NCI-H2227 (cell line): ENCODE results near the gene ARSK.

ENCODE experiments used
- DNase-seq: peaks from one replicate; lab custom pipeline; 2025; ENCODE audit not compliant: unreplicated experiment; lab: John Stamatoyannopoulos, UW

The ARSK gene, protein sequence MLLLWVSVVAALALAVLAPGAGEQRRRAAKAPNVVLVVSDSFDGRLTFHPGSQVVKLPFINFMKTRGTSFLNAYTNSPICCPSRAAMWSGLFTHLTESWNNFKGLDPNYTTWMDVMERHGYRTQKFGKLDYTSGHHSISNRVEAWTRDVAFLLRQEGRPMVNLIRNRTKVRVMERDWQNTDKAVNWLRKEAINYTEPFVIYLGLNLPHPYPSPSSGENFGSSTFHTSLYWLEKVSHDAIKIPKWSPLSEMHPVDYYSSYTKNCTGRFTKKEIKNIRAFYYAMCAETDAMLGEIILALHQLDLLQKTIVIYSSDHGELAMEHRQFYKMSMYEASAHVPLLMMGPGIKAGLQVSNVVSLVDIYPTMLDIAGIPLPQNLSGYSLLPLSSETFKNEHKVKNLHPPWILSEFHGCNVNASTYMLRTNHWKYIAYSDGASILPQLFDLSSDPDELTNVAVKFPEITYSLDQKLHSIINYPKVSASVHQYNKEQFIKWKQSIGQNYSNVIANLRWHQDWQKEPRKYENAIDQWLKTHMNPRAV

GRCh38 chr5:95554647-95555548, at the start of gene ARSK, which contains the start of gene SKIC3:
ARSK (plus strand) TSS chr5:95555101; CDS start chr5:95555279, 178 bp downstream.
SKIC3 (minus strand) TSS chr5:95554977; CDS start chr5:95547150, 7,827 bp downstream.
- peak; percentile 97 for DNase-seq

GRCh38 chr5:95508550-95508949, 46.4 kb upstream of the ARSK start:
- DNase-seq = no peak

DNA sequence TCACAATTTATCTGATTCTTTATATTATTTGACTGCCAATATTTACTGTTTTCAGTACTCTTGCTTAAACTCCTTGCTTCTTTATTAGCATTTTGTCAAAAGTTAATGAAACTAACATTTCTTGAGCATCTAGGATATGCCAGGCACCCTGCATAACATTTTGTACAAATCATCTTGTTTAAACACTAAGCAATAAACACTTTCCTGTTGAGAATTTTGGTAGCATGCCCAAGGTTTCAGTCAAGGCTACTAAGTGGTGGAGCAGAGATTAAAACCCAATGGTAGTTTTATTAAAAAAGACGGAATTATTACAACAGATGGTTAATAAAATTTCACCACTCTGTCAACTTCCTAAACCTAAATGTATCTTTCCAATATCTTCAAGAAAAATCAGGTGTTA, 43.3 kb upstream of the ARSK start:
- no peak for DNase-seq

DNA sequence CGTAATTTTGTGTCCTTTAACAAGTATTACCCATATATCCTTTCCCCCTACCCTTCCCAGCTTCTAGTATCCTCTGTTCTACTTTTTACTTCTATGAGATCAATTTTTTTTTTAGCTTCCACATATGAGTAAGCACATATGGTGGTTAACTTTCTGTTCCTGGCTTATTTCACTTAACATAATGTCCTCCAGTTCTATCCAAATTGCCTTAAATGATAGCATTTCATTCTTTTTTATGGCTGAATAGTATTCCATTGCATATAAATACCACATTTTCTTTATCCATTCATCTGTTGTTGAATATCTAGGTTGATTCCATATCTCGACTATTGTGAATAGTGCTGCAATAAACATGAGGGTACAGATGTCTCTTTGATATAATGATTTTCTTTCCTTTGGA, 36.5 kb upstream of the ARSK start:
- DNase-seq = no peak

DNA sequence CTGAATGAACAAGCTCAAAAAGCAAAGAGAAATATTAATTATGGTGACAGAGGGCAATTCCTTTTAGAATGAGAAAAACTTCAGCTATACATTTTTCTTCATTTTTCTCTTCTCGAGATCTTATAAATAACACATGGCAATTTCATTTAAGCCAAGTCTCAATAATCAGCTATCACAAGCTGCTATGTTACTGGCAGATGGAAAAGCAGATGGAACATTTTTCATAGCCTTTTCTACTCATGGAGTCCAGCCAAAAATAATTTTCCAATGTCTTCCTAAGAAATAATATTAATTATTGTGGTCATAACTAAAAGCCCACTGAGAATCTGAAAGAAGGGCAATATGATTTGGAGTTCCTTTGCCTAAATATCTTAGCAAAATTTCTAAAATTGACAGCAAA, 35.8 kb upstream of the ARSK start:
- DNase-seq = no peak

DNA sequence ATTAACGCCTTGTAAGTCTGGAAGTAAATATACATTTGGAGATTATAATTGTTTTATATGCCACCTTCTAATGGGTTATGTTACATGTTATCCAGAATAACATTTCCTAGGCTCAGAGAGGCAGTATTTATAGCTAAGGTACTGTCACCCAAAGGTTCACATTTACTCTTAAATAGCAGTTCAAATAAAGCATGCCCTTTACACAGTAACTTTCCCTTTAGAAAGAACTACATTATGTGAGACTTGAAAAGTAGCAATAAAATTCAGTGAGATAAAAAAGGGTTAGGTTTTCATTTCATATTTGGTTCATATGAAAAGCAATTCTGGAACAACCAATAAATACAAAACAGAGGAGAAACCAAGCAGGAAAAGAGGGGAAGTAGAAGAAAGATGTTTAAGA, 35.2 kb upstream of the ARSK start:
- DNase-seq = no peak

DNA sequence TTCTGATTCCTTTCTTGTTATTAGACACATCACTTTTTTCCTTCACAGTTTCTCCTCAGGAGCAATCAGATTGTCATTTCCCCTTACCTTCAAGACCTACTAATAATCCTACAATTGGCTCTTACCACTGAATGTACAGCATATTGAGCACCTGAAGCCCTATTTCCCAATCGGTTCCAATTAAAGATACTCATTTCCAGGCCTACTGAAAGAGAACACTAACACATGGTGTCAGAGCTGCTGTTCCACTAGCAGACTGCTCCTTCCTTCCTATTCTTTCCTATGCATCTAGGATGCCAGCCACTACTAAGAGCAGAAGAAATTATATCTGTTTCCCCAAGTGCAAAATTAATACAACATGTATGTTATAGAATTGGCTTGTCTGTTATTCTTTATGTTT, 34.7 kb upstream of the ARSK start:
- DNase-seq = no peak

- DNase-seq = no peak
Observed at GRCh38 chr5:95524423-95524822, 30.5 kb upstream of the ARSK start.

GRCh38 chr5:95526871-95527270, 28.0 kb upstream of the ARSK start:
- DNase-seq = no peak

DNA sequence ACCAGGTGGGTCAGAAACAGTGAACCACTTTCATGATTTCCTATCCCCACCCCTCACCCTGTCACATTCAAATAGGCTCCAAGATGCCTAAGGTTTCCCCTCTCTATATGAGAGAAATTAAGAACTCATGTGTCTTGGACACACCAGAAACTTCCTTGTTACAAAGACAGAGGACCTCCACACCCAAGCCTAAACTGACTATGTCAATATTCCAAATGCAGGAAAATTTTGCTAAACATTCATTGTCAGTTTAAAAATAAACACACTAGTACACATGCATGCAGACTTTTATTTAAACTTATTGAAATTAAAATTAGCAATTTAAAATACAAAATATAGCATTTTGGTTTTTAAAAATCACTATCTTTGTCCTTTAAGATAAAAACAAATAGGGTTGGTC, 26.3 kb upstream of the ARSK start:
- no peak for DNase-seq

DNA sequence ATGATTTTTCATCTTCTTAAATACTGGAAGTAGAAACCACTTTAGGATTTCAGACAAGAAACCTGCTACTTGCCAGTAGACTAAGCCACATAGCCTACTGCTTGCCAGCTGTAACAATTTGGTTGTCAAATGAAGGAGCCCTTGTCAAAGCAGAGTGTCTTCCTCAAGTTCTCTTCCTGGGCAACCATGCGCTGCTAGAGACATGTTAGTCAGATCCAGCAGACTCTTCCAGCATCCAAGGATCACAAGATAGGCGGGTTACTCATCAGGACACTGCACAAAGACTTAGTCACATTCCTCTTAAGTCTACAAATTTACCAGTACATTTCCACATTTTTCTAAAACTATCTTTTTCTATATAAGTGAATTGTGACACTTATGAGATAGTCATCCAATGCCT, 24.5 kb upstream of the ARSK start:
- no peak for DNase-seq

- no peak for DNase-seq
Observed at GRCh38 chr5:95531491-95531890, 23.4 kb upstream of the ARSK start.

DNA sequence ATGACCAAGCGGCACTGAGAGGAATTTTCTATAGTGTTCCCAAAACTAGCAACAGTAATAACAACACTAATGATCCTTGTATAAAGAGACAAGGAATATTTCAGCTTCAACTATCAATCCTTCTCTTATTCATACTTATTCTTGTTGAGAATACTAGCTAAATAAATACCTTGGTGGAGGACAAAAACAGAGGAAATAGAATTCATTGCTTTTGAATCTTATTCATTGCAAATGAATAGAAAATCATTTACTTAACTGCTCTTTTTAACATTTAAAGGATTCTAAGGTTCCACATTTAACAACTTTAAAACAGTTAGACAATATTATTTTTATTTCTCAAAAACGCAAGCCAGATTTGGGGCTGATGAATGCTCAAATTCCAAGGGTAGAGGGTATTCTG, 22.5 kb upstream of the ARSK start:
- DNase-seq = no peak

GRCh38 chr5:95533106-95533505, 21.8 kb upstream of the ARSK start:
- peak; percentile 46 for DNase-seq

DNA sequence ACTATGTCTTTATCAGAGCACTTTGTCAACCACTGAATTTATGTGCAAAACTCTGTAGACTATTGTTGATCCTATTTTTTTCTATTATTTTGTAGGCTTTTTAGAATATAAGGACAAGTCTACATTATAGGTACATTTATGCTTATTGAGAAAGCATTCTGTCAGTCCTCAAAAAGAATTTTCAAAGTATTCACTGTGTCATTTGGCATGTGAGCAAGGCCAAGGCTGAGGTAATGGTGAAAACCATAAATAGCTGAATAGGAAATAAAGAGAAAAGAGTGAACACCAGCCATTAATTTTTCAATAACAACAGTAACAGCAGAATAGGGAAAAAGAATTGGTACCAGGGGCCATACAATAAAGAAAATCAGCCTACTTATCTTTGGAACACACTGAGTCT, 21.1 kb upstream of the ARSK start:
- no peak for DNase-seq

GRCh38 chr5:95537501-95537900, 17.4 kb upstream of the ARSK start:
- DNase-seq = no peak

DNA sequence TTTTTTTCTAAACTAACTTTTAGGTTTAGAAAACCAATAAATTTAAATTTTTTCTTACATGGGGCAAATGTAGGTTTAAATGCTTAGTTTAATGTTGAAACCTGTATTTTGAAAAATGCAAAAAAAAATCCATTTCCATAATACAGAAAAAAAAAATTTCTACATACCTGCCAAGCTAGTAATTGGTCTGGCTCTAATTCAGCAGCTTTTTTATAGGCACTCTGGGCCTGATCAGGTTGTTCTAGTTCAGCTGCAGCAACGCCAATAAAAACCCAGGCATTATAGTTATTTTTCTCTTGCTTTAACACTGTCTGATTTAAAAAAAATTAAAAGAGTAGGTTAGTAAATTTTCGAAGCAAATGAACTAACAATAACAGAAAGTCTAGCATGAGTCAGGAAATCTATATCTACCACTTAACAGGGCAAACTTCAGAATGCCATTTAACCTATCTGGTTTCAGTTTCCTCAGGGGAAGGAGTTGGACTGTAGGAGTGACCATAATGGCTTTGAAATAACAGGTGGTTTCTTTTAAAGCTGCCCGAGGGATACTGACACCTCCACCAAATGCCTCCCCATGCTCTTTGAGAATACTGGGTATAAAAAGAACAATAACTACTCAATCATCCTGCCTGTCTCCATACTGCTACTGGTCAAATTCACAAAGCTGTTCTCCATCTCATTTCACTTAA, 11.7 kb upstream of the ARSK start:
- no peak for DNase-seq

DNA sequence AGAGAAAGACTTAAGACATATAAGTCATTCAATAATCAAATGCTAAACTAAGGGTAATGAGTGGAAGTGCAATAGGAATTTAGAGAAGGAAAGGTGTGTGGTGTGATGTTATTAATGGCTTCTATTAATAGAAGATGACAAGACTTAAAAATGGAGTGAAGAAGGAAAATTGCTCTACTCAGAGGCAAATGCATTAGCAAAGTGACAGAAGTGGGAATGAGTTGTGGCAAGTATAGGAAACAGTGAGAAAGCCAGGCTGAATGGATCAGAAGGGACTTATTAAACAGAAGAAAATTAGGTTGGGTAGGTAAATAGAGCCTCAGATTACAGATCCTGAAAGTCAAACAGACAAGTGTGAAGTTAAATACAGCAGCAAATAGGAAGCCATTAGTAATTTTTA, 5.9 kb upstream of the ARSK start:
- DNase-seq = no peak

DNA sequence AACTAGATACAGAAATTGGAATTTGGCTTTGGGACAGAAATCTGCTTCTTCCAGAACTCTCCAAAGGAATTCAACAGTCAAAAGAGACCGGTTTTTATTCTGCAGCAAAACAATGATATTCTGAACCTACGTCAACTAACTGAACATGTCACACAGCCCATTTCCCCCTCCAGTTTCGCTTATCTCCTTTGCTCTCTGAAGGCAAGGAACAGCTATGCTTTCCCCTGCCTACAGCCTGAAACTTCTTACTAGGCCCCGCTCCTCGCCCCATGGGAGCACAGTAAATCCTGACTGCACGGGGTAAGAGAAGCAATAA, 612 bp upstream of the ARSK start:
- DNase-seq = no peak

GRCh38 chr5:95555553-95555952, 652 bp downstream of the ARSK start:
- no peak for DNase-seq

DNA sequence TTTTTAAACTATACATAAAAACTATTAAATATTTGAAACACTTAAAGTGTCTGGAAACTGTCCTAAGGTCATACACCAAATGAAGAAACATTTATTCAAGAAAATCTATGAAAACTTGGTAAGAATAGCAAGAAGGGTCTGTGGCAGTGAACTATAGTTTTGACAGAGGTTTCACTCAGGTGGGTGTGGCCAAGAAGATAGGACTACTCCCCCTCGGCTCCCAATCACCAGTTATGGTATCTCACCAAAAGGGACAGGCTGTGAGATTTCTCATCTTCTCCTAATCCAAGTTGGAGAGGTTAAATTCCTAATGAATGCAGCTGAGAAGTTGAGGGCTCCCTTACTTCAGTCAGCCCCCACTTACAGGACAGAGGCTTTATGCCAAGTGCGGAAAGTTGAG, 2.9 kb downstream of the ARSK start:
- DNase-seq = no peak
